H1 (cell line): Measurements from ENCODE around the gene CITED4. TPM values are rescaled to one million over a fixed set of nuclear protein-coding genes. Genes with fewer than 3 reads are reported as not detected.
A peak's percentile ranks its signal among the peaks of the same experiment; 100 is the strongest.

Experiments used
- CTCF ChIA-PET: fragments of 300-600 bp; sonication (Branson Sonifier 250); formaldehyde crosslinking; loops from one replicate; lab custom pipeline; 2021; ENCODE audit not compliant: partially characterized antibody; lab: Charles Lee
- POLR2A ChIA-PET: fragments of 300-600 bp; sonication (Branson Sonifier 250); formaldehyde crosslinking; loops from one replicate; lab custom pipeline; 2021; ENCODE audit warnings: inconsistent platforms; ENCODE audit not compliant: partially characterized antibody; lab: Charles Lee
- DNase-seq, 2 experiments: peaks; one replicate each; pipeline versions ENCODE4 v3.0.0 to v3.0.0-alpha.2; 2010 to 2022; ENCODE audit warnings: low spot score in 2 of 2, low read depth in 1 of 2, mixed read lengths in 1 of 2
- FAIRE-seq: peaks from 2 replicates; lab custom pipeline; 2011; peaks lifted over from hg19 to GRCh38; lab: Jason Lieb, UNC
- H2AFZ ChIP-seq: 2 replicates; pipeline ENCODE4 v1.8.1; 2012; ENCODE audit warnings: low read length, inconsistent platforms
- H2AK5ac ChIP-seq: 2 replicates; pipeline ENCODE4 v1.6.1; 2013; ENCODE audit warnings: low read depth, low read length
- H2BK120ac ChIP-seq: replicated peaks from 2 replicates; pipeline ENCODE3; 2013; ENCODE audit warnings: low read depth, low read length, inconsistent platforms
- H2BK12ac ChIP-seq: 2 replicates; pipeline ENCODE4 v1.6.1; 2013; ENCODE audit warnings: low read depth, low read length
- H2BK15ac ChIP-seq: 2 replicates; pipeline ENCODE4 v1.6.1; 2013; ENCODE audit warnings: low read length
- H2BK20ac ChIP-seq: 2 replicates; pipeline ENCODE4 v1.6.1; 2013; ENCODE audit warnings: low read length
- H2BK5ac ChIP-seq: 2 replicates; pipeline ENCODE4 v1.6.1; 2013; ENCODE audit warnings: low read depth, low read length
- H3K14ac ChIP-seq: 2 replicates; pipeline ENCODE4 v1.6.1; 2013; ENCODE audit warnings: inconsistent platforms; ENCODE audit not compliant: insufficient read length
- H3K18ac ChIP-seq: 2 replicates; pipeline ENCODE4 v1.6.1; 2013; ENCODE audit warnings: low read length; ENCODE audit errors: extremely low read depth
- H3K23ac ChIP-seq: 2 replicates; pipeline ENCODE4 v1.6.1; 2013; ENCODE audit warnings: inconsistent platforms; ENCODE audit not compliant: insufficient read length
- H3K23me2 ChIP-seq: 2 replicates; pipeline ENCODE4 v1.6.1; 2013; ENCODE audit warnings: low read depth, low read length
- H3K27ac ChIP-seq: 2 replicates; pipeline ENCODE4 v1.6.1; 2011; ENCODE audit warnings: low read depth, low read length, inconsistent platforms
- H3K27me3 ChIP-seq, 4 experiments: replicated peaks in 1 of 4; 1 replicate in 1 of 4; 2 replicates in 3 of 4; pipeline versions ENCODE4 v1.6.1 to v1.8.1; 2011 to 2013; ENCODE audit warnings: low read length in 3 of 4, mild to moderate bottlenecking in 3 of 4, inconsistent platforms in 2 of 4, mixed read lengths in 2 of 4, moderate library complexity in 1 of 4; ENCODE audit not compliant: control insufficient read depth in 3 of 4, insufficient read depth in 3 of 4; ENCODE audit errors: extremely low read depth in 1 of 4
- H3K36me3 ChIP-seq, 4 experiments: 2 replicates each; pipeline versions ENCODE4 v1.6.1 to v1.8.1; 2011 to 2013; ENCODE audit warnings: mild to moderate bottlenecking in 4 of 4, low read length in 3 of 4, moderate library complexity in 2 of 4, control low read depth in 1 of 4, inconsistent platforms in 1 of 4; ENCODE audit not compliant: insufficient read depth in 4 of 4, control insufficient read depth in 2 of 4
- H3K4ac ChIP-seq: replicated peaks from 2 replicates; pipeline ENCODE3; 2013; ENCODE audit warnings: low read length, low read depth, mixed read lengths, inconsistent platforms; ENCODE audit not compliant: insufficient read length
- H3K4me1 ChIP-seq, 4 experiments: replicated peaks in 1 of 4; 1 replicate in 1 of 4; 2 replicates in 3 of 4; pipeline versions ENCODE4 v1.6.1 to v1.8.1; 2011 to 2013; ENCODE audit warnings: low read length in 3 of 4, inconsistent platforms in 2 of 4, mixed read lengths in 1 of 4; ENCODE audit not compliant: insufficient read depth in 4 of 4, control insufficient read depth in 3 of 4
- H3K4me2 ChIP-seq, 2 experiments: 2 replicates each; pipeline versions ENCODE4 v1.6.1 to v1.8.1; 2011 to 2013; ENCODE audit warnings: low read depth in 2 of 2, low read length in 2 of 2, control low read depth in 1 of 2, inconsistent platforms in 1 of 2, mild to moderate bottlenecking in 1 of 2; ENCODE audit not compliant: insufficient read depth in 1 of 2
- H3K4me3 ChIP-seq, 4 experiments: fragments of 200-600, 300-600 bp in 1 of 4; sonication (generic), shearing (Covaris generic), sonication (Bioruptor Twin) in 1 of 4; 2 replicates each; pipeline versions ENCODE4 v1.5.1 to v1.8.1; 2011 to 2016; ENCODE audit warnings: low read length in 4 of 4, low read depth in 3 of 4, control low read depth in 2 of 4, inconsistent platforms in 2 of 4, mild to moderate bottlenecking in 2 of 4, mixed read lengths in 1 of 4, moderate library complexity in 1 of 4; ENCODE audit not compliant: insufficient read depth in 2 of 4; ENCODE audit errors: extremely low read depth in 1 of 4
- H3K56ac ChIP-seq: replicated peaks from 2 replicates; pipeline ENCODE3; 2013; ENCODE audit warnings: low read depth, mild to moderate bottlenecking, mixed read lengths, low read length, inconsistent platforms; ENCODE audit not compliant: insufficient read length
- H3K79me1 ChIP-seq: 2 replicates; pipeline ENCODE4 v1.6.1; 2013; ENCODE audit warnings: low read depth, low read length, control low read depth
- H3K79me2 ChIP-seq, 2 experiments: 2 replicates each; pipeline versions ENCODE4 v1.6.1 to v1.8.1; 2012 to 2013; ENCODE audit warnings: low read length in 2 of 2, mild to moderate bottlenecking in 2 of 2, inconsistent platforms in 1 of 2; ENCODE audit not compliant: insufficient read depth in 2 of 2, control insufficient read depth in 1 of 2
- H3K9ac ChIP-seq, 4 experiments: replicated peaks in 1 of 4; 1 replicate in 1 of 4; 2 replicates in 3 of 4; pipeline versions ENCODE4 v1.6.1 to v1.8.1; 2011 to 2013; ENCODE audit warnings: low read depth in 3 of 4, low read length in 3 of 4, control low read depth in 2 of 4, mild to moderate bottlenecking in 2 of 4, moderate library complexity in 2 of 4, inconsistent platforms in 1 of 4; ENCODE audit errors: extremely low read depth in 1 of 4
- H3K9me3 ChIP-seq, 2 experiments: 2 replicates each; pipeline versions ENCODE4 v1.6.1 to v1.8.1; 2012 to 2013; ENCODE audit warnings: mild to moderate bottlenecking in 2 of 2, moderate library complexity in 2 of 2, control low read depth in 1 of 2, inconsistent platforms in 1 of 2, low read depth in 1 of 2, low read length in 1 of 2, mixed read lengths in 1 of 2; ENCODE audit not compliant: insufficient read depth in 2 of 2
- H4K20me1 ChIP-seq, 2 experiments: replicated peaks in 1 of 2; 2 replicates each; pipeline versions ENCODE3 to v1.8.1; 2011 to 2013; ENCODE audit warnings: inconsistent platforms in 2 of 2, low read length in 2 of 2, mild to moderate bottlenecking in 1 of 2; ENCODE audit not compliant: insufficient read depth in 2 of 2, control insufficient read depth in 1 of 2
- H4K5ac ChIP-seq: 2 replicates; pipeline ENCODE4 v1.6.1; 2013; ENCODE audit warnings: low read length, low read depth, mixed read lengths, inconsistent platforms; ENCODE audit not compliant: insufficient read length
- H4K8ac ChIP-seq: 2 replicates; pipeline ENCODE4 v1.8.0; 2013; ENCODE audit warnings: mild to moderate bottlenecking, moderate library complexity, low read length, inconsistent platforms; ENCODE audit not compliant: insufficient read depth; ENCODE audit errors: extremely low read depth
- H4K91ac ChIP-seq: replicated peaks from 2 replicates; pipeline ENCODE3; 2013; ENCODE audit warnings: low read length, mixed read lengths, inconsistent platforms; ENCODE audit not compliant: insufficient read length
- CEBPB ChIP-seq: IDR thresholded peaks from 2 replicates; pipeline ENCODE4 v1.6.1; 2012; ENCODE audit warnings: low read depth, low read length
- CHD2 ChIP-seq: IDR thresholded peaks from 2 replicates; pipeline ENCODE4 v1.6.1; 2012; ENCODE audit warnings: low read length, improper control_type of control experiment
- EZH2 ChIP-seq: fragments of 200-600 bp; sonication (generic); IDR thresholded peaks from 2 replicates; pipeline ENCODE4 v1.7.1; 2012; ENCODE audit warnings: low read depth, mild to moderate bottlenecking, moderate library complexity, low read length, inconsistent platforms; ENCODE audit not compliant: severe bottlenecking
- JUN ChIP-seq: IDR thresholded peaks from 2 replicates; pipeline ENCODE4 v1.6.1; 2011; ENCODE audit warnings: low read depth, mild to moderate bottlenecking, improper control_type of control experiment, low read length
- JUND ChIP-seq: IDR thresholded peaks from 2 replicates; pipeline ENCODE4 v1.6.1; 2011; ENCODE audit warnings: mild to moderate bottlenecking, improper control_type of control experiment, low read length
- NANOG ChIP-seq: IDR thresholded peaks from 2 replicates; pipeline ENCODE4 v1.6.1; 2011; ENCODE audit warnings: low read length, low read depth, mild to moderate bottlenecking, inconsistent platforms; ENCODE audit not compliant: insufficient read depth, poor library complexity, severe bottlenecking
- POLR2A ChIP-seq, 2 experiments: IDR thresholded peaks; 1 replicate in 1 of 2; 2 replicates in 1 of 2; pipeline ENCODE4 v1.6.1; 2011; ENCODE audit warnings: low read depth in 2 of 2, low read length in 2 of 2, mild to moderate bottlenecking in 2 of 2; ENCODE audit errors: control extremely low read depth in 1 of 2
- POU5F1 ChIP-seq: IDR thresholded peaks from 2 replicates; pipeline ENCODE4 v1.6.1; 2011; ENCODE audit warnings: low read depth, mild to moderate bottlenecking, low read length, moderate library complexity
- RAD21 ChIP-seq, 2 experiments: IDR thresholded peaks in 1 of 2; conservative IDR thresholded peaks in 1 of 2; 2 replicates each; pipeline ENCODE4 v1.6.1; 2011; ENCODE audit warnings: low read depth in 2 of 2, low read length in 2 of 2, improper control_type of control experiment in 1 of 2, inconsistent platforms in 1 of 2, mild to moderate bottlenecking in 1 of 2, moderate library complexity in 1 of 2
- RFX5 ChIP-seq: IDR thresholded peaks from 2 replicates; pipeline ENCODE4 v1.6.1; 2011; ENCODE audit warnings: low read depth, low read length, improper control_type of control experiment, borderline replicate concordance
- TBP ChIP-seq: IDR thresholded peaks from 2 replicates; pipeline ENCODE4 v1.6.1; 2011; ENCODE audit warnings: low read depth, low read length, improper control_type of control experiment
- TCF12 ChIP-seq: IDR thresholded peaks from 2 replicates; pipeline ENCODE4 v1.6.1; 2011; ENCODE audit warnings: low read depth, mild to moderate bottlenecking, low read length
- ZNF274 ChIP-seq: IDR thresholded peaks from 2 replicates; pipeline ENCODE4 v1.7.0; 2012; ENCODE audit warnings: low read length, borderline replicate concordance; ENCODE audit errors: extremely low read depth
- WGBS, 2 experiments: shearing (Covaris generic) in 1 of 2; methylation state at CpG; one replicate each; pipeline versions ENCODE4 v1.1.6 to v1.1.7; 2013 to 2015; ENCODE audit warnings: low lambda C conversion rate in 2 of 2, mixed read lengths in 2 of 2, inconsistent platforms in 1 of 2, low coverage in 1 of 2, missing lambda C conversion rate in 1 of 2; ENCODE audit not compliant: insufficient replicate concordance in 2 of 2, insufficient coverage in 1 of 2, insufficient read length in 1 of 2; ENCODE audit errors: extremely low coverage in 1 of 2, missing lambda C conversion rate in 1 of 2; 5-methylcytosine and 5-hydroxymethylcytosine counted together
- polyA plus RNA-seq, 7 experiments: library from polyadenylated mRNA; depleted of rRNA in 3 of 7; stranded (reverse) in 5 of 7; unstranded in 2 of 7; fragments of >200 nt in 5 of 7; fragments of 200-250 nt in 2 of 7; gene quantifications; 1 replicate in 5 of 7; 2 replicates in 1 of 7; 4 replicates in 1 of 7; pipeline versions ENCODE4 v1.2.1 to v1.2.3, GENCODE V29; 2011 to 2013; ENCODE audit warnings: missing spikeins in 2 of 7, mixed read lengths in 2 of 7
- total RNA-seq: library from RNA; stranded (reverse); fragmentation: NEBNext Ultra II Directional; extraction: Animal tissue kit (Norgen Biotek cat#: 25700); gene quantifications from 2 replicates; pipeline ENCODE4 v1.2.1, GENCODE V29; 2021
- TF ChIP-seq, protein P1 (sequence below): IDR thresholded peaks from 2 replicates; pipeline ENCODE4 v1.6.1; 2011; ENCODE audit warnings: low read depth, mild to moderate bottlenecking, low read length; ENCODE audit not compliant: insufficient read depth

The CITED4 gene
- total and polyA plus RNA-seq, 2 of the 8 experiments (the other 6 are each of a cell fraction or from before 2014, with no cell fraction given): 5.4 to 16.3 TPM

DNA sequence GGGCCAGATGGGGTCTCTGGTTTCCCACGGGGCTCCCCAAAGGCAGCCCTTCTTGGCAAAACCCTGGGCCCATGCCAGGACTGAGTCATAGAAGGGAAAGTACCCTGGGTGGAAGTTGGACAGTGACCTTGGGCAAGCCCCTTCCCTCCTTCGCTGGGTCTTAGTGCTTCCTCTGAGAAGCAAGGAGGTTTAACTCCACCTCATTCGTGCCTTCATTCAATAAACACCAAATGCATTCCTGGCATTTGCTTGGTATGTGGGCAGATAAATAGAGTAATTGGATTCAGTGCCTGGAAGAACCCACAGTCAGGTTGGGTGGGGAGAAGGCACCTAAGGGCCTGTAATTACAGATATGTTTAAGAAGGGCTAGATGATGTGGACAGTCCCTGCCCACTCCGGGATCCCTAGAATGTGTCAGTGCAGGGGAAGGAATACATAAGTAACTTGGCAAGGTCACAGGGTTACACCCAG, 36.3 kb upstream of the CITED4 start:
- Histone ChIP-seq H3K36me3 (no peaks in the 10 kb centered on the region), H2AK5ac (peak overlapping the region; percentile 55; the same call in 1 of the 2 replicates), H3K56ac (no peak overlapping the region), H3K27ac (no peak overlapping the region), H3K23me2 (no peaks in the 10 kb centered on the region), H3K4ac (no peak overlapping the region), H2BK15ac (no peak overlapping the region), H3K4me2 (no peak overlapping the region), H3K14ac (no peak overlapping the region), H4K5ac (no peak overlapping the region), H3K9me3 (peaks cover 12 to 15% of the 10 kb centered on the region in 2 experiments; a peak in 3 of 4 replicates), H2BK12ac (peak overlapping the region; percentile 81; the same call in 1 of the 2 replicates), H3K9ac (no peak overlapping the region), H2AFZ (peak overlapping the region; percentile 5; the same call in 1 of the 2 replicates), H3K23ac (no peak overlapping the region), H4K8ac (no peak overlapping the region), H3K79me1 (no peaks in the 10 kb centered on the region), H4K20me1 (no peaks in the 10 kb centered on the region), H3K27me3 (no peaks in the 10 kb centered on the region), H3K4me3 (no peak overlapping the region), H3K79me2 (no peaks in the 10 kb centered on the region), H3K4me1 (peaks cover 0 to 8% (median 0%) of the 10 kb centered on the region in 4 experiments; a peak in 3 of 7 replicates), H2BK5ac (no peak overlapping the region), H3K18ac (no peak overlapping the region), H2BK120ac (no peak overlapping the region), H2BK20ac (no peak overlapping the region; the same call in 1 of the 2 replicates), H4K91ac (no peak overlapping the region)
- DNase-seq (no peak), FAIRE-seq (no peak)
- 82% methylated on average over 4 of the region's 4 CpGs; no CpG with 5 or more reads in 1 of the 2 experiments for WGBS, 2 experiments
- CTCF ChIA-PET: interaction anchor here (0.9 to 1.8 kb wide), 3 partner anchors 42 to 124 kb away, joined by 3 to 6 read pairs (median 4); no protein-coding TSS in a partner anchor
- POLR2A ChIA-PET: no interaction called here
- TF ChIP-seq RFX5 (no peak), POU5F1 (no peak), TBP (no peak), ZNF274 (no peak), TCF12 (no peak), JUND (no peak), CHD2 (no peak), CEBPB (no peak), RAD21 (IDR thresholded peaks at IDR 0.05 in 1 of 2, conservative IDR thresholded peaks at IDR 0.05 in 1 of 2; ENCODE audit: low read depth in 2 of 2, low read length in 2 of 2) (no peak), NANOG (no peak), JUN (no peak), EZH2 (no peak), POLR2A (IDR thresholded peaks at IDR 0.05; ENCODE audit: control extremely low read depth in 1 of 2, low read depth in 2 of 2, low read length in 2 of 2) (no peak)
- TF ChIP-seq, protein P1, sequence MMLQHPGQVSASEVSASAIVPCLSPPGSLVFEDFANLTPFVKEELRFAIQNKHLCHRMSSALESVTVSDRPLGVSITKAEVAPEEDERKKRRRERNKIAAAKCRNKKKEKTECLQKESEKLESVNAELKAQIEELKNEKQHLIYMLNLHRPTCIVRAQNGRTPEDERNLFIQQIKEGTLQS: no peak
